GM23338 (cell line): ENCODE results near the gene SYPL2.

Experiments
- CREB1 ChIP-seq: fragments of 250-450 bp; sonication (Bioruptor Pico); IDR thresholded peaks from 2 replicates; pipeline ENCODE4 v1.5.0; 2020; ENCODE audit warnings: low read depth, mild to moderate bottlenecking, moderate library complexity
- EZH2 ChIP-seq: fragments of 200-600 bp; sonication (generic); IDR thresholded peaks from one replicate; pipeline ENCODE4 v1.8.0; 2017; ENCODE audit warnings: antibody characterized with exemption, mild to moderate bottlenecking, low read depth; ENCODE audit not compliant: unreplicated experiment
- EZH2phosphoT487 ChIP-seq: fragments of 200-600 bp; sonication (generic); IDR thresholded peaks from one replicate; pipeline ENCODE4 v1.8.1; 2018; ENCODE audit warnings: antibody characterized with exemption; ENCODE audit not compliant: unreplicated experiment
- JUNB ChIP-seq: IDR thresholded peaks from one replicate; pipeline ENCODE4 v1.6.1; 2016; ENCODE audit warnings: antibody characterized with exemption; ENCODE audit not compliant: unreplicated experiment
- POLR2AphosphoS5 ChIP-seq: IDR thresholded peaks from 2 replicates; pipeline ENCODE4 v1.6.1; 2016; ENCODE audit warnings: antibody characterized with exemption, low read depth
- REST ChIP-seq: IDR thresholded peaks from one replicate; pipeline ENCODE4 v1.6.1; 2018; ENCODE audit warnings: antibody characterized with exemption; ENCODE audit not compliant: unreplicated experiment
- STAT1 ChIP-seq: IDR thresholded peaks from one replicate; pipeline ENCODE4 v1.6.1; 2016; ENCODE audit warnings: antibody characterized with exemption; ENCODE audit not compliant: unreplicated experiment
- ZNF114 ChIP-seq: fragments of 250-450 bp; sonication (Bioruptor Pico); IDR thresholded peaks from 2 replicates; pipeline ENCODE4 v1.5.0; 2020; ENCODE audit warnings: mild to moderate bottlenecking, moderate library complexity
- ZNF331 ChIP-seq: fragments of 250-450 bp; sonication (Bioruptor Pico); IDR thresholded peaks from 2 replicates; pipeline ENCODE4 v1.5.0; 2020; ENCODE audit warnings: low read depth, mild to moderate bottlenecking, moderate library complexity
- TF ChIP-seq, protein P1 (sequence below), 2 experiments: fragments of 200-600 bp in 1 of 2; sonication (generic) in 1 of 2; conservative IDR thresholded peaks; 2 replicates each; pipeline versions ENCODE4 v1.5.1 to v1.6.1; 2016 to 2017; ENCODE audit warnings: antibody characterized with exemption in 2 of 2, low read depth in 2 of 2, mild to moderate bottlenecking in 2 of 2, moderate library complexity in 1 of 2
- TF ChIP-seq, protein P2 (sequence below): IDR thresholded peaks from 2 replicates; pipeline ENCODE4 v1.6.1; 2016; ENCODE audit warnings: antibody characterized with exemption
- TF ChIP-seq, protein P3 (sequence below): fragments of 250-450 bp; sonication (Bioruptor Pico); IDR thresholded peaks from 2 replicates; pipeline ENCODE4 v1.5.0; 2020; ENCODE audit warnings: mild to moderate bottlenecking, moderate library complexity

DNA sequence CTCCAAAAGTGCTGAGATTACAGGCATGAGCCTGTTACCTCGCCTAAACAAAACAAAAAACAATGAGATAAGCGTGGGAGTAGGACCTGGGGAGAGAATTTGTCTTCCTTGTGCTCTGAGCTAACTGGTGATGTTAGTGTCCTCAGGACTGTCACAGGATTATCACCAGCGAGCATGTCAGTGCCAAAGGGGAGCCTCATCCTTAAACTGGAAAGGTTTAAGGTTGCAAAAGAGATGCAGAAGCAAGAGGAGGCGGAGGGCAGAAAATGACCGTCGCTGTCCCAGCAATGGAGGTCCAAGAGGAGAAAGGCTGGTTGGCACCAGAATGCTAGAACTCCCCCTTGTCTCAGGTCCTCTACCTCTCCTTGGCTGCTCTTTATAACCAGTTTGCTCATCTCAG, 3.9 kb downstream of the SYPL2 start:
- TF ChIP-seq, protein P1, sequence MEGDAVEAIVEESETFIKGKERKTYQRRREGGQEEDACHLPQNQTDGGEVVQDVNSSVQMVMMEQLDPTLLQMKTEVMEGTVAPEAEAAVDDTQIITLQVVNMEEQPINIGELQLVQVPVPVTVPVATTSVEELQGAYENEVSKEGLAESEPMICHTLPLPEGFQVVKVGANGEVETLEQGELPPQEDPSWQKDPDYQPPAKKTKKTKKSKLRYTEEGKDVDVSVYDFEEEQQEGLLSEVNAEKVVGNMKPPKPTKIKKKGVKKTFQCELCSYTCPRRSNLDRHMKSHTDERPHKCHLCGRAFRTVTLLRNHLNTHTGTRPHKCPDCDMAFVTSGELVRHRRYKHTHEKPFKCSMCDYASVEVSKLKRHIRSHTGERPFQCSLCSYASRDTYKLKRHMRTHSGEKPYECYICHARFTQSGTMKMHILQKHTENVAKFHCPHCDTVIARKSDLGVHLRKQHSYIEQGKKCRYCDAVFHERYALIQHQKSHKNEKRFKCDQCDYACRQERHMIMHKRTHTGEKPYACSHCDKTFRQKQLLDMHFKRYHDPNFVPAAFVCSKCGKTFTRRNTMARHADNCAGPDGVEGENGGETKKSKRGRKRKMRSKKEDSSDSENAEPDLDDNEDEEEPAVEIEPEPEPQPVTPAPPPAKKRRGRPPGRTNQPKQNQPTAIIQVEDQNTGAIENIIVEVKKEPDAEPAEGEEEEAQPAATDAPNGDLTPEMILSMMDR (conservative IDR thresholded peaks at IDR 0.05; ENCODE audit: low read depth in 2 of 2) = no peak
- no peak for TF ChIP-seq EZH2
- no peak for TF ChIP-seq EZH2phosphoT487
- no peak for TF ChIP-seq POLR2AphosphoS5
- TF ChIP-seq REST = no peak
- TF ChIP-seq CREB1 = no peak
- TF ChIP-seq STAT1 = no peak
- TF ChIP-seq ZNF114 (CRISPR knock-in tag) = no peak
- TF ChIP-seq, protein P2, sequence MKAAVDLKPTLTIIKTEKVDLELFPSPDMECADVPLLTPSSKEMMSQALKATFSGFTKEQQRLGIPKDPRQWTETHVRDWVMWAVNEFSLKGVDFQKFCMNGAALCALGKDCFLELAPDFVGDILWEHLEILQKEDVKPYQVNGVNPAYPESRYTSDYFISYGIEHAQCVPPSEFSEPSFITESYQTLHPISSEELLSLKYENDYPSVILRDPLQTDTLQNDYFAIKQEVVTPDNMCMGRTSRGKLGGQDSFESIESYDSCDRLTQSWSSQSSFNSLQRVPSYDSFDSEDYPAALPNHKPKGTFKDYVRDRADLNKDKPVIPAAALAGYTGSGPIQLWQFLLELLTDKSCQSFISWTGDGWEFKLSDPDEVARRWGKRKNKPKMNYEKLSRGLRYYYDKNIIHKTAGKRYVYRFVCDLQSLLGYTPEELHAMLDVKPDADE = no peak
- TF ChIP-seq, protein P3, sequence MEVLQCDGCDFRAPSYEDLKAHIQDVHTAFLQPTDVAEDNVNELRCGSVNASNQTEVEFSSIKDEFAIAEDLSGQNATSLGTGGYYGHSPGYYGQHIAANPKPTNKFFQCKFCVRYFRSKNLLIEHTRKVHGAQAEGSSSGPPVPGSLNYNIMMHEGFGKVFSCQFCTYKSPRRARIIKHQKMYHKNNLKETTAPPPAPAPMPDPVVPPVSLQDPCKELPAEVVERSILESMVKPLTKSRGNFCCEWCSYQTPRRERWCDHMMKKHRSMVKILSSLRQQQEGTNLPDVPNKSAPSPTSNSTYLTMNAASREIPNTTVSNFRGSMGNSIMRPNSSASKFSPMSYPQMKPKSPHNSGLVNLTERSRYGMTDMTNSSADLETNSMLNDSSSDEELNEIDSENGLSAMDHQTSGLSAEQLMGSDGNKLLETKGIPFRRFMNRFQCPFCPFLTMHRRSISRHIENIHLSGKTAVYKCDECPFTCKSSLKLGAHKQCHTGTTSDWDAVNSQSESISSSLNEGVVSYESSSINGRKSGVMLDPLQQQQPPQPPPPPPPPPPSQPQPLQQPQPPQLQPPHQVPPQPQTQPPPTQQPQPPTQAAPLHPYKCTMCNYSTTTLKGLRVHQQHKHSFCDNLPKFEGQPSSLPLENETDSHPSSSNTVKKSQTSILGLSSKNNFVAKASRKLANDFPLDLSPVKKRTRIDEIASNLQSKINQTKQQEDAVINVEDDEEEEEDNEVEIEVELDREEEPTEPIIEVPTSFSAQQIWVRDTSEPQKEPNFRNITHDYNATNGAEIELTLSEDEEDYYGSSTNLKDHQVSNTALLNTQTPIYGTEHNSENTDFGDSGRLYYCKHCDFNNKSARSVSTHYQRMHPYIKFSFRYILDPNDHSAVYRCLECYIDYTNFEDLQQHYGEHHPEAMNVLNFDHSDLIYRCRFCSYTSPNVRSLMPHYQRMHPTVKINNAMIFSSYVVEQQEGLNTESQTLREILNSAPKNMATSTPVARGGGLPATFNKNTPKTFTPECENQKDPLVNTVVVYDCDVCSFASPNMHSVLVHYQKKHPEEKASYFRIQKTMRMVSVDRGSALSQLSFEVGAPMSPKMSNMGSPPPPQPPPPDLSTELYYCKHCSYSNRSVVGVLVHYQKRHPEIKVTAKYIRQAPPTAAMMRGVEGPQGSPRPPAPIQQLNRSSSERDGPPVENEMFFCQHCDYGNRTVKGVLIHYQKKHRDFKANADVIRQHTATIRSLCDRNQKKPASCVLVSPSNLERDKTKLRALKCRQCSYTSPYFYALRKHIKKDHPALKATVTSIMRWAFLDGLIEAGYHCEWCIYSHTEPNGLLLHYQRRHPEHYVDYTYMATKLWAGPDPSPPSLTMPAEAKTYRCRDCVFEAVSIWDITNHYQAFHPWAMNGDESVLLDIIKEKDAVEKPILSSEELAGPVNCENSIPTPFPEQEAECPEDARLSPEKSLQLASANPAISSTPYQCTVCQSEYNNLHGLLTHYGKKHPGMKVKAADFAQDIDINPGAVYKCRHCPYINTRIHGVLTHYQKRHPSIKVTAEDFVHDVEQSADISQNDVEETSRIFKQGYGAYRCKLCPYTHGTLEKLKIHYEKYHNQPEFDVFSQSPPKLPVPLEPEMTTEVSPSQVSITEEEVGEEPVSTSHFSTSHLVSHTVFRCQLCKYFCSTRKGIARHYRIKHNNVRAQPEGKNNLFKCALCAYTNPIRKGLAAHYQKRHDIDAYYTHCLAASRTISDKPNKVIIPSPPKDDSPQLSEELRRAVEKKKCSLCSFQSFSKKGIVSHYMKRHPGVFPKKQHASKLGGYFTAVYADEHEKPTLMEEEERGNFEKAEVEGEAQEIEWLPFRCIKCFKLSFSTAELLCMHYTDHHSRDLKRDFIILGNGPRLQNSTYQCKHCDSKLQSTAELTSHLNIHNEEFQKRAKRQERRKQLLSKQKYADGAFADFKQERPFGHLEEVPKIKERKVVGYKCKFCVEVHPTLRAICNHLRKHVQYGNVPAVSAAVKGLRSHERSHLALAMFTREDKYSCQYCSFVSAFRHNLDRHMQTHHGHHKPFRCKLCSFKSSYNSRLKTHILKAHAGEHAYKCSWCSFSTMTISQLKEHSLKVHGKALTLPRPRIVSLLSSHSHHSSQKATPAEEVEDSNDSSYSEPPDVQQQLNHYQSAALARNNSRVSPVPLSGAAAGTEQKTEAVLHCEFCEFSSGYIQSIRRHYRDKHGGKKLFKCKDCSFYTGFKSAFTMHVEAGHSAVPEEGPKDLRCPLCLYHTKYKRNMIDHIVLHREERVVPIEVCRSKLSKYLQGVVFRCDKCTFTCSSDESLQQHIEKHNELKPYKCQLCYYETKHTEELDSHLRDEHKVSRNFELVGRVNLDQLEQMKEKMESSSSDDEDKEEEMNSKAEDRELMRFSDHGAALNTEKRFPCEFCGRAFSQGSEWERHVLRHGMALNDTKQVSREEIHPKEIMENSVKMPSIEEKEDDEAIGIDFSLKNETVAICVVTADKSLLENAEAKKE (CRISPR knock-in tag) = no peak
- TF ChIP-seq JUNB = no peak
- no peak for TF ChIP-seq ZNF331
